Esophagus muscularis mucosa (tissue), 4 donors: ENCODE results near the gene PRKN. TPM values are rescaled to one million over a fixed set of nuclear protein-coding genes. Genes with fewer than 3 reads are reported as not detected.
A peak's percentile ranks its signal among the peaks of the same experiment; 100 is the strongest.

Experiments used
- DNase-seq: peaks from one replicate; pipeline ENCODE4 v3.0.0-alpha.2; 2017; ENCODE audit errors: extremely low spot score
- H3K27ac ChIP-seq, 4 donors: fragments of 200-600 bp; sonication (generic); replicated peaks in 1 of 4; 1 replicate in 3 of 4; 2 replicates in 1 of 4; pipeline ENCODE4 v1.5.1; 2016 to 2019; ENCODE audit warnings: mild to moderate bottlenecking in 1 of 4
- H3K27me3 ChIP-seq, 4 donors: fragments of 200-600 bp; sonication (generic); one replicate each; pipeline versions ENCODE4 v1.5.1 to v1.6.0; 2016 to 2019
- H3K36me3 ChIP-seq, 4 donors: fragments of 200-600 bp; sonication (generic); one replicate each; pipeline ENCODE4 v1.5.1; 2016 to 2019
- H3K4me1 ChIP-seq, 4 donors: fragments of 200-600 bp; sonication (generic); one replicate each; pipeline ENCODE4 v1.5.1; 2016 to 2019
- H3K4me3 ChIP-seq, 4 donors: fragments of 200-600 bp; sonication (generic); 1 replicate in 2 of 4; 2 replicates in 2 of 4; pipeline ENCODE4 v1.5.1; 2016 to 2019; ENCODE audit warnings: mild to moderate bottlenecking in 4 of 4, moderate library complexity in 1 of 4
- H3K9me3 ChIP-seq, 4 donors: fragments of 200-600 bp; sonication (generic); 1 replicate in 3 of 4; 2 replicates in 1 of 4; pipeline ENCODE4 v1.5.1; 2016 to 2019
- CTCF ChIP-seq, 3 experiments: fragments of 200-600 bp in 2 of 3; fragments of 450-650 bp in 1 of 3; sonication (generic) in 2 of 3; IDR thresholded peaks; one replicate each; pipeline ENCODE4 v1.5.1; 2017 to 2019; ENCODE audit warnings: antibody characterized with exemption in 3 of 3, mild to moderate bottlenecking in 2 of 3, moderate library complexity in 1 of 3
- EP300 ChIP-seq: sonication (generic); formaldehyde crosslinking; IDR thresholded peaks from one replicate; pipeline ENCODE4 v1.6.1; 2017; ENCODE audit warnings: antibody characterized with exemption
- POLR2A ChIP-seq: fragments of 450-650 bp; IDR thresholded peaks from one replicate; pipeline ENCODE4 v1.6.1; 2017; ENCODE audit warnings: antibody characterized with exemption, moderate library complexity, mild to moderate bottlenecking, low read depth
- POLR2AphosphoS5 ChIP-seq, 2 donors: sonication (generic); formaldehyde crosslinking; IDR thresholded peaks; one replicate each; pipeline ENCODE4 v1.6.1; 2017; ENCODE audit warnings: antibody characterized with exemption in 2 of 2
- WGBS: methylation state at CpG from one replicate; pipeline ENCODE4 v1.1.5; 2018; 5-methylcytosine and 5-hydroxymethylcytosine counted together
- intact Hi-C: fragments of 100-400 bp; cut with DNase I; formaldehyde crosslinking; loops from one replicate; pipeline ENCODE4 v1.15.1; 2023
- total RNA-seq, 4 donors: library from RNA; depleted of rRNA; stranded (reverse); fragments of >200 nt; gene quantifications; one replicate each; pipeline versions ENCODE4 v1.1.0 to v1.2.1, GENCODE V29; 2016

Gene PRKN
- total RNA-seq, 4 donors from 2014 or later = 9.6 to 14.5 (median 10.8) TPM

- DNase-seq = no peak
- no peak for TF ChIP-seq POLR2A
- TF ChIP-seq POLR2AphosphoS5 (IDR thresholded peaks at IDR 0.05) = no peak
- no peak for TF ChIP-seq EP300
- no peak for TF ChIP-seq CTCF (IDR thresholded peaks at IDR 0.05)
- no peaks in the 10 kb centered on the region for H3K27me3 ChIP-seq
- no peaks in the 10 kb centered on the region for H3K9me3 ChIP-seq
- no peak overlapping the region for H3K4me3 ChIP-seq
- intact Hi-C loops = no loop called here
- H3K27ac ChIP-seq = no peak overlapping the region
- H3K4me1 ChIP-seq = peaks cover 0 to 13% (median 7%) of the 10 kb centered on the region in 4 donors
- no peaks in the 10 kb centered on the region for H3K36me3 ChIP-seq
Observed at GRCh38 chr6:161424421-161424820, 1303.1 kb downstream of the PRKN start.

GRCh38 chr6:161422710-161423680, 1304.6 kb downstream of the PRKN start:
- Histone ChIP-seq H3K4me1 (peaks cover 0 to 21% (median 16%) of the 10 kb centered on the region in 4 donors), H3K27ac (no peak overlapping the region), H3K9me3 (no peaks in the 10 kb centered on the region), H3K4me3 (no peak overlapping the region), H3K36me3 (no peaks in the 10 kb centered on the region), H3K27me3 (no peaks in the 10 kb centered on the region)
- DNase-seq = no peak
- intact Hi-C loops = no loop called here
- 67% methylated on average over 16 of the region's 16 CpGs for WGBS
- TF ChIP-seq EP300 (no peak), POLR2A (no peak), CTCF (IDR thresholded peaks at IDR 0.05) (no peak), POLR2AphosphoS5 (IDR thresholded peaks at IDR 0.05) (no peak)

GRCh38 chr6:161418463-161418945, 1309.1 kb downstream of the PRKN start:
- Histone ChIP-seq H3K27ac (peak overlapping the region in 1 of 4 donors; percentile 20), H3K36me3 (no peaks in the 10 kb centered on the region), H3K27me3 (no peaks in the 10 kb centered on the region), H3K9me3 (no peaks in the 10 kb centered on the region), H3K4me3 (no peak overlapping the region), H3K4me1 (peaks cover 0 to 25% (median 20%) of the 10 kb centered on the region in 4 donors)
- intact Hi-C loops = loop anchor here (2.0 to 10.0 kb wide), 3 partner anchors 26 to 506 kb away; no protein-coding TSS in a partner anchor
- 18% methylated on average over 7 of the region's 7 CpGs for WGBS
- TF ChIP-seq POLR2A (no peak), CTCF (IDR thresholded peaks at IDR 0.05) (peak; percentile 63 to 73 (median 71)), EP300 (no peak), POLR2AphosphoS5 (IDR thresholded peaks at IDR 0.05) (no peak)
- DNase-seq = no peak

GRCh38 chr6:161417717-161418462, 1309.7 kb downstream of the PRKN start:
- WGBS = 33% methylated on average over 7 of the region's 8 CpGs
- H3K4me1 ChIP-seq = peaks cover 0 to 19% (median 17%) of the 10 kb centered on the region in 4 donors
- peak overlapping the region in 1 of 4 donors; percentile 20 for H3K27ac ChIP-seq
- TF ChIP-seq POLR2A (no peak), EP300 (no peak), CTCF (IDR thresholded peaks at IDR 0.05) (no peak), POLR2AphosphoS5 (IDR thresholded peaks at IDR 0.05) (no peak)
- intact Hi-C loops = loop anchor here (2.0 to 10.0 kb wide), 3 partner anchors 27 to 507 kb away; no protein-coding TSS in a partner anchor
- H3K9me3 ChIP-seq = no peaks in the 10 kb centered on the region
- H3K4me3 ChIP-seq = no peak overlapping the region
- no peaks in the 10 kb centered on the region for H3K27me3 ChIP-seq
- no peaks in the 10 kb centered on the region for H3K36me3 ChIP-seq
- no peak for DNase-seq
